ENCODE data around the gene KCNJ10.

- no peak for TF ChIP-seq CTCF (IDR thresholded peaks at IDR 0.05; ENCODE audit: low read length)
- TF ChIP-seq EZH2 (optimal IDR thresholded peaks at IDR 0.05; ENCODE audit: low read depth, low read length) = no peak
These were observed 65.5 kb downstream of the KCNJ10 start for GRCh38 chr1:160004425-160004824.

Measured in MM.1S (cell line).